Activated naive CD4-positive, alpha-beta T cell treated with anti-CD3 and anti-CD28 coated beads, Interleukin-2, amount 10 ng/mL, durations not matched to agents 7 days and 5 days (primary cell): ENCODE data around the gene IQCB1.
"Not testable (repeated sequence)": the region's sequence is repeated elsewhere in the genome, so short reads cannot be mapped to it uniquely, and the experiment has no call there.

ENCODE experiments used
- CTCF ChIA-PET: fragments of 350-600 bp; sonication (Branson Sonifier 250); formaldehyde crosslinking; loops from one replicate; lab custom pipeline; 2021; ENCODE audit warnings: antibody characterized with exemption; lab: Charles Lee
- DNase-seq: peaks from one replicate; pipeline ENCODE4 v3.0.0-alpha.2; 2020
- H3K27ac Mint-ChIP-seq: one replicate; pipeline ENCODE4 v1.8.0; 2021; ENCODE audit warnings: mild to moderate bottlenecking, moderate library complexity, mixed read lengths
- H3K27me3 Mint-ChIP-seq: one replicate; pipeline ENCODE4 v1.8.0; 2021; ENCODE audit warnings: mild to moderate bottlenecking, mixed read lengths
- H3K36me3 Mint-ChIP-seq: one replicate; pipeline ENCODE4 v1.8.0; 2021; ENCODE audit warnings: mixed read lengths
- H3K4me1 Mint-ChIP-seq: one replicate; pipeline ENCODE4 v1.8.0; 2021; ENCODE audit warnings: mixed read lengths
- H3K4me3 Mint-ChIP-seq: one replicate; pipeline ENCODE4 v1.8.0; 2021; ENCODE audit warnings: mild to moderate bottlenecking, moderate library complexity, mixed read lengths
- H3K9me3 Mint-ChIP-seq: one replicate; pipeline ENCODE4 v1.8.0; 2021; ENCODE audit warnings: mixed read lengths

Gene IQCB1, protein sequence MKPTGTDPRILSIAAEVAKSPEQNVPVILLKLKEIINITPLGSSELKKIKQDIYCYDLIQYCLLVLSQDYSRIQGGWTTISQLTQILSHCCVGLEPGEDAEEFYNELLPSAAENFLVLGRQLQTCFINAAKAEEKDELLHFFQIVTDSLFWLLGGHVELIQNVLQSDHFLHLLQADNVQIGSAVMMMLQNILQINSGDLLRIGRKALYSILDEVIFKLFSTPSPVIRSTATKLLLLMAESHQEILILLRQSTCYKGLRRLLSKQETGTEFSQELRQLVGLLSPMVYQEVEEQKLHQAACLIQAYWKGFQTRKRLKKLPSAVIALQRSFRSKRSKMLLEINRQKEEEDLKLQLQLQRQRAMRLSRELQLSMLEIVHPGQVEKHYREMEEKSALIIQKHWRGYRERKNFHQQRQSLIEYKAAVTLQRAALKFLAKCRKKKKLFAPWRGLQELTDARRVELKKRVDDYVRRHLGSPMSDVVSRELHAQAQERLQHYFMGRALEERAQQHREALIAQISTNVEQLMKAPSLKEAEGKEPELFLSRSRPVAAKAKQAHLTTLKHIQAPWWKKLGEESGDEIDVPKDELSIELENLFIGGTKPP

DNA sequence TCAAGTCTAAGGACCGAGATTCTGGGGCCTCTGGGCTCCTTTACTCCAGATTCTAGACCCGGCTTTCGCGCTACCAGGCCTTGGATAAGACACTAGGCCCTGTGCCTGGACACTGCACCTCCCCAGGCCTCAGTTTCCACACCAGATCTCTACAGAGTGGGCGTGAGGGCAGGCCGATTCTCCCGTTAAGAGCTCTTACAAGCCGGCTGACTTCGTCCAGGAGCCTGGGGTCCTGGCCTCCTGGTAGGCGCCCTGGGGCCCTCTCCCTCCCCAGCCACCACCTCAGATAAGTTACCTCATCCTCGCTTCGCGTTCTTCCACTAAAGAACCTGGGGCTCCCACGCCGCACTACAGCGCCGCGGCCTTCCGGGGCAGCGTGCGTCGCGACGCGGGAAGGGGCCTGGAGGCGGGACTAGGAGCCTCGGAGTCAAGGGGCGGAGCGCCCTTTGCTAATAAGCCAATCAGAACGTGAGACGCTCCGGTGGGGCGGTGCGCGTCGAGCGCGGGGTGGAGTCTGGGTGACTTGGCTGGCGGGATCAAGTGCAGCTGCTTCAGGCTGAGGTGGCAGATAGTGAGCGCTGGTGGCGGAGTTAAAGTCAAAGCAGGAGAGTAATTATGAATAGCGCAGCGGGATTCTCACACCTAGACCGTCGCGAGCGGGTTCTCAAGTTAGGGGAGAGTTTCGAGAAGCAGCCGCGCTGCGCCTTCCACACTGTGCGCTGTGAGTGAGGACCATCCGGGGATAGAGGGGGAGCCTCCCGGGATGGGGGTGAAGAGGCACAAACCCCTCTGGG, at the start of gene IQCB1, which contains the start of gene EAF2:
Gene IQCB1 (minus strand): TSS at position 390 of the 794 bp plus-strand sequence. CDS start 6,100 bp downstream, outside the sequence.
Gene EAF2 (plus strand): TSS at position 539 of the 794 bp plus-strand sequence. CDS start 77 bp downstream, at position 616.
- H3K27ac Mint-ChIP-seq: peak within 1 kb of the TSS; percentile 93
- peaks cover 28% of the 10 kb centered on the region for H3K36me3 Mint-ChIP-seq
- CTCF ChIA-PET: interaction anchor here (0.9 kb wide), 1 partner anchor 266 kb away, joined by 4 read pairs; no protein-coding TSS in a partner anchor
- H3K9me3 Mint-ChIP-seq: no peaks in the 10 kb centered on the region
- peak within 1 kb of the TSS; percentile 91 for H3K4me3 Mint-ChIP-seq
- DNase-seq: peak; percentile 96
- no peaks in the 10 kb centered on the region for H3K27me3 Mint-ChIP-seq
- peaks cover 47% of the 10 kb centered on the region for H3K4me1 Mint-ChIP-seq

DNA sequence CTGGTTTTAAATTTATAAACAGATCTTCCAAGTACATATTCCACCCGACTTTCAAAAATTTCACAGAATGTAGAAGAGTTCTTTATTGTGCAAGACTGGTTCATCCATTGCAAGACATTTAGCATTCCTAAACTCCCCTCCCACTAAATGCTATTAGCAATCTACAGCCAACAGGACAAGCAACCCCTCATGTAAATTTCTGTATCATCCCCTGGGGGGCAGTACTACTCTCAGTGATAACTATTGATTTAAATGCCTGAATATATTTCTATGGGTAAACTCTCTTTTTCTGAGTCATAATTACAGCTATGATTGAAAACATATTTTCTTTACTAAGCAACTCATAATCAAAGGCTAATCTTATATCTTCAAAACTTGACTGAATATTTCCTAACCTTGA, 48.6 kb upstream of the IQCB1 start:
- DNase-seq: no peak
- no peaks in the 10 kb centered on the region for H3K36me3 Mint-ChIP-seq

DNA sequence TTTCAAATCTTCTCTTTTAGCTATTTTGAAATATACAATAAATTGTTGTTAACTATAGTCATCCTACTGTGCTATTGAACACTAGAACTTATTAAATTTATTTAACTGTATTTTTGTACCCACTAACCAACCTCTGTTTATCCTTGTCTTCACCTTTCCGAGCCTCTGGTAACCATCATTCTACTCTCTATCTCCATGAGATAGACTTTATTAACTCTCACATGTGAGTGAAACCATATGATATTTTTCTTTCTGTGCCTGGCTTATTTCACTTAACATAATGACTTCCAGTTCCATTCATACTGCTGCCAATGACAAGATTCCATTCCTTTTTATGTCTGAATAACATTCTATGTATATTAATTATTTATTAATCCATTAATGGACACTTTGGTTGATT, 43.6 kb upstream of the IQCB1 start:
- Mint-ChIP-seq H3K27me3 (no peaks in the 10 kb centered on the region), H3K36me3 (peaks cover 4% of the 10 kb centered on the region), H3K4me3 (no peak overlapping the region), H3K27ac (no peak overlapping the region), H3K9me3 (no peaks in the 10 kb centered on the region), H3K4me1 (no peaks in the 10 kb centered on the region)
- no peak for DNase-seq
- CTCF ChIA-PET: no interaction called here

More for the DNA sequence above, 48.6 kb upstream of the IQCB1 start:
- Mint-ChIP-seq H3K9me3 (no peaks in the 10 kb centered on the region), H3K4me1 (no peaks in the 10 kb centered on the region), H3K4me3 (no peak overlapping the region), H3K27ac (no peak overlapping the region), H3K27me3 (no peaks in the 10 kb centered on the region)
- CTCF ChIA-PET: interaction anchor here (0.5 to 2.1 kb wide), 4 partner anchors 107 to 300 kb away, joined by 3 to 10 read pairs (median 4); no protein-coding TSS in a partner anchor

DNA sequence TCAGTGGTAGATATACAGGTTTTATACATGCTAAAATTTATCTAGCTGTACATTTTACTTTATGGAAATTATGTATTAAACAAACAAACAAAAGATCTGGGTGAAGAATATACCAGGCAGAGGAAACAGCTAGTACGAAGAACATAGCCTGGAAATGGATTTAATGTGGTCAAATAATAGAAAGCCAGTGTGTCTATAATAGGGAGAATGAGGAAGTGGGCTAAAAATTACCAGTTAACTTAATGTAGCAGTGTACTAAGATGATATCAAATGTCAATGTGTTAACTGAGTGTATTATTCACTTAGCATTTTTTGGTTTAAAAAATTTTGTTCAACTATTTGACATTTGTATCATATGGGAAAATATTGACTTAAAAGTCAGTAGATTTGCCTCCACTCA, 36.6 kb upstream of the IQCB1 start:
- H3K9me3 Mint-ChIP-seq: no peaks in the 10 kb centered on the region
- no peak overlapping the region for H3K4me3 Mint-ChIP-seq
- peaks cover 10% of the 10 kb centered on the region for H3K36me3 Mint-ChIP-seq
- CTCF ChIA-PET: no interaction called here
- H3K4me1 Mint-ChIP-seq: no peaks in the 10 kb centered on the region
- no peak overlapping the region for H3K27ac Mint-ChIP-seq
- no peaks in the 10 kb centered on the region for H3K27me3 Mint-ChIP-seq
- DNase-seq: no peak

DNA sequence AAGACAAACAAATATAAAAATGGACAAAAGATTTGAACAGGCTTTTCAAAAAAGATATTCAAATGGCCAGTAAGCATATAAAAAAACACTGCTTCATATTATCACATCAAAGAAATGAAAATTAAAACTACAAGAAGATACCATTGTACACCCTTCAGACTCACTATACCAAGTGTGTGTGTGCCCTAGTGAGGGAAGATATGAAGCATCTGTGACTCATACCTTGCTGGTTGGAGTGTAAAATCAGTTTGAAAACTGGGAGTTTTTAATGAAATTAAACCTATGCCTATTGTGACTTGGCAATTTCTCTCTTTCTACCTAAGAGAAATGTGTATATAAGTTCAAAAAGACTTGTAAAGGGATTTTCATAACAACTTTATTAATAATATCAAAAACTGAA, 35.9 kb upstream of the IQCB1 start:
- no peak for DNase-seq
- no peak overlapping the region for H3K27ac Mint-ChIP-seq
- H3K4me1 Mint-ChIP-seq: no peaks in the 10 kb centered on the region
- CTCF ChIA-PET: no interaction called here
- H3K27me3 Mint-ChIP-seq: no peaks in the 10 kb centered on the region
- H3K4me3 Mint-ChIP-seq: no peak overlapping the region
- no peaks in the 10 kb centered on the region for H3K9me3 Mint-ChIP-seq
- H3K36me3 Mint-ChIP-seq: peaks cover 13% of the 10 kb centered on the region

DNA sequence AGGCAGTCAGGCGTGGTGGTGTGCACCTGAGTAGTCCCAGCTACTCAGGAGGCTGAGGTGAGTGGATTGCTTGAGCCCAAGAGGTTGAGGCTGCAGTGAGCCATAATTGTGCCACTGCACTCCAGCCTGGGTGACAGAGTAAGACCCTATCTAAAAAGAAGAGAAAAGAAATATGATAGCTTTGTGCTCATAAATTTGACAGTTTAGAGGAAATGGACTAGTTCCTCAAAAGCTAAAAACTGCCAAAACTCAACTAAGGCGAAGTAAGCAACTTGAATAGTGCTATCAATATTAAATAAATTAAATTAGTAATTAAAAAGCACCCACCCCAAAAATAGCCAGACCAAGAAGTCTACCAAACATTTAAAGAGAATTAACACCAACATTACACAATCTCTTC, 34.9 kb upstream of the IQCB1 start:
- no peaks in the 10 kb centered on the region for H3K27me3 Mint-ChIP-seq
- H3K27ac Mint-ChIP-seq: no peak overlapping the region
- peaks cover 15% of the 10 kb centered on the region for H3K36me3 Mint-ChIP-seq
- H3K9me3 Mint-ChIP-seq: no peaks in the 10 kb centered on the region
- H3K4me3 Mint-ChIP-seq: no peak overlapping the region
- CTCF ChIA-PET: interaction anchor here (0.6 kb wide), 1 partner anchor 82 kb away, joined by 3 read pairs; no protein-coding TSS in a partner anchor
- no peaks in the 10 kb centered on the region for H3K4me1 Mint-ChIP-seq
- no peak for DNase-seq

DNA sequence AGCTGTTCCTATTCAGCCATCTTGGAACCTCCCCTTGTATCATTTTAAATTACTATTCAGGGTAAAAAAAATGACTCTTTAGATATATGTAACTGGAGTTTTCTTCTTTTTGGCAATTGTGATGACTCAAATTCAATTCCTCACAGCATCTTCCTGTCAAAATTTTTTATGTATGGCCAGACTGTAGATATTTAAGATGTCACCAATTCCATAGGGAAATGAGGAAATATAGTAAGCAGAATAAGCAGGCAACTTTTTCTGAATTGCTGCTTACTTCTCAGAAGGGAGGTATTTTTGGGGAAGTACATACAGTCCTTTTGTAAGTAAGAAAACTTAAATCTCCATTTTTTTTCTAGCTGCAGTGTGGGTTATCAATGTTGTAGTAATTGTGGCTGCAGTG, 28.9 kb upstream of the IQCB1 start:
- CTCF ChIA-PET: interaction anchor here (1.3 kb wide), 1 partner anchor 12 kb away, joined by 4 read pairs; no protein-coding TSS in a partner anchor
- Mint-ChIP-seq H3K36me3 (peaks cover 34% of the 10 kb centered on the region), H3K9me3 (no peaks in the 10 kb centered on the region), H3K27me3 (no peaks in the 10 kb centered on the region), H3K4me3 (no peak overlapping the region), H3K27ac (no peak overlapping the region), H3K4me1 (no peaks in the 10 kb centered on the region)
- DNase-seq: no peak

DNA sequence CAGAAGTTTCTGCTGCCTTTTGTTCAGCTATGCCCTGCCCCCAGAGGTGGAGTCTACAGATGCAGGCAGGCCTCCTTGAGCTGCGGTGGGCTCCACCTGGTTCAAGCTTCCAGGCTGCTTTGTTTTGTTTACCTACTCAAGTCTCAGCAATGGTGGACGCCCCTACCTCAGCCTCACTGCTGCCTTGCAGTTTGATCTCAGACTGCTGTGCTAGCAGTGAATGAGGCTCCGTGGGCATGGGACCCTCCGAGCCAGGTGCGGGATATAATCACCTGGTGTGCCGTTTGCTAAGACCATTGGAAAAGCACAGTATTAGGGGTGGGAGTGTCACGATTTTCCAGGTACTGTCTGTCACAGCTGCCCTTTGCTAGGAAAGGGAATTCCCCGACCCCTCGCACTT, 28.4 kb upstream of the IQCB1 start:
- not testable (repeated sequence) for H3K4me3 Mint-ChIP-seq, H3K9me3 Mint-ChIP-seq, H3K27me3 Mint-ChIP-seq, H3K4me1 Mint-ChIP-seq, DNase-seq, H3K27ac Mint-ChIP-seq
- CTCF ChIA-PET: interaction anchor here (1.3 kb wide), 1 partner anchor 12 kb away, joined by 4 read pairs; no protein-coding TSS in a partner anchor
- H3K36me3 Mint-ChIP-seq: peaks cover 38% of the 10 kb centered on the region

DNA sequence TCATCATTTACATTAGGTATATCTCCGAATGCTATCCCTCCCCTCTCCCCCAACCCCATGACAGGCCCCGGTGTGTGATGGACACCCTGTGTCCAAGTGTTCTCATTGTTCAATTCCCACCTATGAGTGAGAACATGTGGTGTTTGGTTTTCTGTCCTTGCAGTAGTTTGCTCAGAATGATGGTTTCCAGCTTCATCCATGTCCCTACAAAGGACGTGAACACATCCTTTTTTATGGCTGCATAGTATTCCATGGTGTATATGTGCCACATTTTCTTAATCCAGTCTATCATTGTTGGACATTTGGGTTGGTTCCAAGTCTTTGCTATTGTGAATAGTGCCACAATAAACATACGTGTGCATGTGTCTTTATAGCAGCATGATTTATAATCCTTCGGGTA, 22.9 kb upstream of the IQCB1 start:
- H3K27ac Mint-ChIP-seq, H3K4me1 Mint-ChIP-seq, H3K9me3 Mint-ChIP-seq, CTCF ChIA-PET, H3K4me3 Mint-ChIP-seq, H3K27me3 Mint-ChIP-seq, DNase-seq: not testable (repeated sequence)
- H3K36me3 Mint-ChIP-seq: peaks cover 34% of the 10 kb centered on the region

DNA sequence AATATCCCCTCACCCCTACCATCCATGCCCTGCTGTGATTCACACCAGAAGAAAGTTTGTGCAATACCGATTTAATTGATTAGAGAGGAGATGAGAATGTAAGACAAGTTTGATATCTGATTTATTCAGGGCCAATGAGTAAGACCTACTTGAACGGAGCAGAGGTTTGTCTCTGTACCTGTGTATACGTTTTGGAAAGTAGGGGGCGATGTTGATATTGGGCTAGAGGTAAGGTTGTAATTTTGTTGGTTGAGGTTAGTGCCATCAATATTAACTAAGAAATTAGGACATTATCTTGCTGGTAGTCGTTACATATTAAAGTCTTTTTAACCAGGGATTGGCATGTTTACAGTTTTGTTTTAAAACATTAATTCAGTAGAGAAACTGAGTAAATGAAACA, 20.7 kb upstream of the IQCB1 start:
- Mint-ChIP-seq H3K4me1 (no peaks in the 10 kb centered on the region), H3K27ac (no peak overlapping the region), H3K9me3 (peaks cover 3% of the 10 kb centered on the region), H3K4me3 (no peak overlapping the region), H3K27me3 (no peaks in the 10 kb centered on the region), H3K36me3 (peaks cover 20% of the 10 kb centered on the region)
- CTCF ChIA-PET: no interaction called here
- no peak for DNase-seq

DNA sequence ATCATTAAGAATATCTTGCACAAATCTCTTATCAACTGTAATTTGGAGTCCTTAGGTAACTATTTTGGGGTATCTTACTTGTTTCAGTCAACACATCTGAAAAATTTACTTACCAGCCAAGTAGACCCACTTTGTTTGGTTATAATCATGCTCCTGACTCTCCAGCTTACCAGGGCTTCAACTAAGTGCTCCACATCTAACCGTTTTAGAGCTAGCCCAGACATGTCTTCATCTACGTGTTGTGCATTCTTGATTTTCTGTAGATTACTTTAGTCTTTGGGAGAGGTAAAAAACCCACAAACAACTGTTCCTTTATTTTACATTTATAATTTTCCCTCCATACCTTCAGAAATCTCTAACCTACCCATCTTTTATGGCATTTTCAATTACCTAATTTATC, 17.4 kb upstream of the IQCB1 start:
- Mint-ChIP-seq H3K36me3 (peaks cover 8% of the 10 kb centered on the region), H3K27ac (no peak overlapping the region), H3K9me3 (no peaks in the 10 kb centered on the region), H3K27me3 (no peaks in the 10 kb centered on the region), H3K4me3 (no peak overlapping the region), H3K4me1 (no peaks in the 10 kb centered on the region)
- CTCF ChIA-PET: no interaction called here
- DNase-seq: no peak

DNA sequence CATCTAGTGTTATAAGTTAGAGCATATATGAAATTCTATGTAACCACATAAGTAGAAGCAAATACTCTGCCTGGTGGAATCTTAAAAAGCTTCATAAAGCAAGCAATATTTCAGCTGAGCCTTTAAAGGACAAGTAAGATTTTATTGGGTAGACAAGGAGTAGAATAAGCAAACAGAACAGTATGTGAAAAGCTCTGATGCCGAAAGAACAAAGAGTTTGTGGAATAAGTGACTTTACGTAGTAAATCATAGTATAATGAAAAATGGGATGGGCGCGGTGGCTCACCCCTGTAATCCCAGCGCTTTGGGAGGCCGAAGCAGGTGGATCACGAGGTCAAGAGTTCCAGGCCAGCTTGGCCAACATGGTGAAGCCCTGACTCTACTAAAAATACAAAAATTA, 10.0 kb upstream of the IQCB1 start:
- no peak overlapping the region for H3K4me3 Mint-ChIP-seq
- H3K27ac Mint-ChIP-seq: no peak overlapping the region
- no peaks in the 10 kb centered on the region for H3K9me3 Mint-ChIP-seq
- no peaks in the 10 kb centered on the region for H3K4me1 Mint-ChIP-seq
- CTCF ChIA-PET: no interaction called here
- H3K27me3 Mint-ChIP-seq: no peaks in the 10 kb centered on the region
- H3K36me3 Mint-ChIP-seq: peaks cover 22% of the 10 kb centered on the region
- no peak for DNase-seq

DNA sequence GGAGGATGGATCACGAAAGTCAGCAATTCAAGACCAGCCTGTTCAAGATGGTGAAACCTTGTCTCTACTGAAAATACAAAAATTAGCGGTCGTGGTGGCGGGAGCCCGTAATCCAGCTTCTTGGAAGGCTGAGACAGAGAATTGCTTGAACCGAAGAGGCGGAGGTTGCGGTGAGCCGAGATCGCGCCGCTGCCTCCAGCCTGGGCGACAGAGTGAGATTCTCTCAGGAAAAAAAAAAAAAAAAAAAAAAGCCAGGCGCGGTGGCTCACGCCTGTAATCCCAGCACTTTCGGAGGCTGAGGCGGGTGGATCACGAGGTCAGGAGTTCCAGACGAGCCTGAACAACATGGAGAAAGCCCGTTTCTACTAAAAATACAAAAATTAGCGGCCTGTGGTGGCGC, 5.1 kb upstream of the IQCB1 start:
- Mint-ChIP-seq H3K4me1 (peaks cover 20% of the 10 kb centered on the region), H3K27me3 (no peaks in the 10 kb centered on the region), H3K27ac (no peak overlapping the region), H3K4me3 (no peak overlapping the region), H3K36me3 (peaks cover 4% of the 10 kb centered on the region), H3K9me3 (no peaks in the 10 kb centered on the region)
- CTCF ChIA-PET: no interaction called here
- DNase-seq: no peak

DNA sequence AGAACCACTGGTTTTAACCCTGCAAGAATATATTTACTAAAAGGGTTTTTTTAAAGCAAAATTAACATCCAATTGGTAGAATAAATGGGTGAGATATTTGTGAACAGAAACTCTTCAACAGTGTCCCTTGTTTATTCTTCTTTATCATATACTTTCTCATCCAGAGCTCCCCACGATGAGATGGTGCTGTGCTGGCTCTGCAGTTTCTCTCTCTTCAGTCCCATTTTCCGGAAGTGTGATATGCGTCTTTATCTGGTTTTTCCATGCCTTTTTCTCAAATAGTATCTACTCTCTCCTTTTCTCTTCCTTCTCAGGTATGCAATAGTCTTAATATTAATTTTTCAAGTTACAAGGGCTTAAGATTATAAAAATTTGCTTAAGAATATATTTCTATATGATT, 1.6 kb upstream of the IQCB1 start:
- H3K36me3 Mint-ChIP-seq: peaks cover 25% of the 10 kb centered on the region
- CTCF ChIA-PET: no interaction called here

More for the DNA sequence above, 1.6 kb upstream of the IQCB1 start:
- H3K4me3 Mint-ChIP-seq: peak overlapping the region; percentile 91
- peaks cover 45% of the 10 kb centered on the region for H3K4me1 Mint-ChIP-seq
- H3K9me3 Mint-ChIP-seq: no peaks in the 10 kb centered on the region
- no peak for DNase-seq
- no peaks in the 10 kb centered on the region for H3K27me3 Mint-ChIP-seq
- H3K27ac Mint-ChIP-seq: peak overlapping the region; percentile 93
